ENCODE measurements around the gene GDF10.

- TF ChIP-seq CTCF (IDR thresholded peaks at IDR 0.05) (no peak), EZH2 (IDR thresholded peaks at IDR 0.05; ENCODE audit: borderline replicate concordance, insufficient read depth, low read depth, low read length, poor library complexity, severe bottlenecking) (no peak)
Measured at GRCh38 chr10:47294057-47294456, 5.9 kb upstream of the GDF10 start.
